CD4-positive, alpha-beta T cell (primary cell): ENCODE measurements around the gene CRYZ. TPM values are rescaled to one million over a fixed set of nuclear protein-coding genes. Genes with fewer than 3 reads are reported as not detected.

Experiments
- ATAC-seq: fragments of 200-7000 bp; cut with Tn5 transposase; one replicate; pipeline ENCODE4 v1.10.0; 2022; ENCODE audit warnings: mild to moderate bottlenecking; ENCODE audit not compliant: poor library complexity
- CTCF ChIA-PET: fragments of 350-600 bp; sonication (Branson Sonifier 250); formaldehyde crosslinking; loops from one replicate; lab custom pipeline; 2021; ENCODE audit warnings: antibody characterized with exemption, inconsistent platforms; lab: Charles Lee
- POLR2A ChIA-PET: fragments of 350-600 bp; sonication (Branson Sonifier 250); formaldehyde crosslinking; loops from one replicate; lab custom pipeline; 2021; ENCODE audit warnings: antibody characterized with exemption, inconsistent platforms; lab: Charles Lee
- DNase-seq, 14 experiments: peaks; one replicate each; pipeline ENCODE4 v3.0.0-alpha.2; 2013 to 2020; ENCODE audit warnings: mixed read lengths in 2 of 14
- H3K27ac ChIP-seq, 2 donors: one replicate each; pipeline versions ENCODE4 v1.5.1 to v1.7.0; 2013; ENCODE audit warnings: low read length in 2 of 2, low read depth in 1 of 2, mild to moderate bottlenecking in 1 of 2
- H3K27me3 ChIP-seq, 2 experiments: 1 replicate in 1 of 2; 2 replicates in 1 of 2; pipeline versions ENCODE4 v1.6.1 to v1.7.0; 2013; ENCODE audit warnings: low read length in 2 of 2, control low read depth in 1 of 2, mild to moderate bottlenecking in 1 of 2, moderate library complexity in 1 of 2; ENCODE audit not compliant: insufficient read depth in 2 of 2, control insufficient read depth in 1 of 2
- H3K36me3 ChIP-seq: one replicate; pipeline ENCODE4 v1.6.1; 2013; ENCODE audit warnings: low read length, control low read depth; ENCODE audit not compliant: insufficient read depth
- H3K4me1 ChIP-seq: one replicate; pipeline ENCODE4 v1.6.1; 2013; ENCODE audit warnings: low read length, control low read depth; ENCODE audit not compliant: insufficient read depth
- H3K4me3 ChIP-seq: one replicate; pipeline ENCODE4 v1.5.1; 2013; ENCODE audit warnings: mild to moderate bottlenecking, low read length, moderate library complexity
- H3K9me3 ChIP-seq, 2 experiments: 1 replicate in 1 of 2; 2 replicates in 1 of 2; pipeline versions ENCODE4 v1.6.1 to v1.7.0; 2013; ENCODE audit warnings: low read length in 2 of 2, mild to moderate bottlenecking in 2 of 2, control low read depth in 1 of 2, moderate library complexity in 1 of 2; ENCODE audit not compliant: control insufficient read depth in 1 of 2, insufficient read depth in 1 of 2
- H3K27ac Mint-ChIP-seq: one replicate; pipeline ENCODE4 v1.8.0; 2020; ENCODE audit warnings: mixed read lengths
- H3K27me3 Mint-ChIP-seq: one replicate; pipeline ENCODE4 v1.8.0; 2021; ENCODE audit warnings: mixed read lengths
- H3K36me3 Mint-ChIP-seq: one replicate; pipeline ENCODE4 v1.8.0; 2021; ENCODE audit warnings: low read depth, mixed read lengths
- H3K4me1 Mint-ChIP-seq: one replicate; pipeline ENCODE4 v1.8.0; 2021; ENCODE audit warnings: low read depth, mixed read lengths
- H3K4me3 Mint-ChIP-seq: one replicate; pipeline ENCODE4 v1.8.0; 2020; ENCODE audit warnings: mild to moderate bottlenecking, mixed read lengths
- H3K9me3 Mint-ChIP-seq: one replicate; pipeline ENCODE4 v1.8.0; 2020; ENCODE audit warnings: mixed read lengths
- intact Hi-C, 2 experiments: fragments of 100-400 bp; cut with DNase I in 1 of 2; cut with micrococcal nuclease in 1 of 2; formaldehyde crosslinking; loops; one replicate each; pipeline versions ENCODE4 v1.15.1 to v1.9.0; 2023 to 2025; cut with DNase I, micrococcal nuclease
- total RNA-seq, 174 experiments: library from RNA in 2 of 174; stranded (reverse) in 2 of 174; gene quantifications; one replicate each; pipeline ENCODE4 v1.2.3 and lab custom pipeline; 2021 to 2026
- TF ChIP-seq, protein P1 (sequence below): fragments of 200-600 bp; IDR thresholded peaks from one replicate; pipeline ENCODE4 v1.8.0; 2022; ENCODE audit warnings: antibody characterized with exemption, mild to moderate bottlenecking

Gene CRYZ
- total RNA-seq, 2 experiments from 2014 or later = 4.6 to 6.2 TPM

GRCh38 chr1:74731399-74732052 lies 1.3 kb downstream of the CRYZ start:
- ATAC-seq (no peak), DNase-seq (no peak)
- Mint-ChIP-seq H3K36me3 (peaks cover 50% of the 10 kb centered on the region), H3K9me3 (no peaks in the 10 kb centered on the region), H3K4me3 (peak overlapping the region; percentile 86), H3K27me3 (no peaks in the 10 kb centered on the region), H3K4me1 (peaks cover 75% of the 10 kb centered on the region), H3K27ac (peak overlapping the region; percentile 88)
- no peaks in the 10 kb centered on the region for H3K9me3 ChIP-seq
- ChIA-PET POLR2A (no interaction called here), CTCF (no interaction called here)
- H3K4me1 ChIP-seq = peaks cover 26% of the 10 kb centered on the region
- no peak overlapping the region for H3K27ac ChIP-seq
- TF ChIP-seq, protein P1, sequence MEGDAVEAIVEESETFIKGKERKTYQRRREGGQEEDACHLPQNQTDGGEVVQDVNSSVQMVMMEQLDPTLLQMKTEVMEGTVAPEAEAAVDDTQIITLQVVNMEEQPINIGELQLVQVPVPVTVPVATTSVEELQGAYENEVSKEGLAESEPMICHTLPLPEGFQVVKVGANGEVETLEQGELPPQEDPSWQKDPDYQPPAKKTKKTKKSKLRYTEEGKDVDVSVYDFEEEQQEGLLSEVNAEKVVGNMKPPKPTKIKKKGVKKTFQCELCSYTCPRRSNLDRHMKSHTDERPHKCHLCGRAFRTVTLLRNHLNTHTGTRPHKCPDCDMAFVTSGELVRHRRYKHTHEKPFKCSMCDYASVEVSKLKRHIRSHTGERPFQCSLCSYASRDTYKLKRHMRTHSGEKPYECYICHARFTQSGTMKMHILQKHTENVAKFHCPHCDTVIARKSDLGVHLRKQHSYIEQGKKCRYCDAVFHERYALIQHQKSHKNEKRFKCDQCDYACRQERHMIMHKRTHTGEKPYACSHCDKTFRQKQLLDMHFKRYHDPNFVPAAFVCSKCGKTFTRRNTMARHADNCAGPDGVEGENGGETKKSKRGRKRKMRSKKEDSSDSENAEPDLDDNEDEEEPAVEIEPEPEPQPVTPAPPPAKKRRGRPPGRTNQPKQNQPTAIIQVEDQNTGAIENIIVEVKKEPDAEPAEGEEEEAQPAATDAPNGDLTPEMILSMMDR = no peak
- no peaks in the 10 kb centered on the region for H3K27me3 ChIP-seq
- intact Hi-C loops = loop anchor here (2.0 to 10.0 kb wide), 3 partner anchors 533 to 993 kb away; partner anchors contain the start of genes FPGT (in 2 of the 2), LRRIQ3 (in 2 of the 2) and ACADM (in 1 of the 2)
- H3K36me3 ChIP-seq = no peaks in the 10 kb centered on the region
- H3K4me3 ChIP-seq = no peak overlapping the region

- intact Hi-C loops = loop anchor here (10.0 kb wide), 2 partner anchors 535 to 995 kb away; partner anchors contain the start of genes ACADM (in 1 of the 2), FPGT (in 1 of the 2) and LRRIQ3 (in 1 of the 2)
- Mint-ChIP-seq H3K9me3 (no peaks in the 10 kb centered on the region), H3K4me1 (peaks cover 66% of the 10 kb centered on the region), H3K4me3 (peak overlapping the region; percentile 11), H3K36me3 (peaks cover 63% of the 10 kb centered on the region), H3K27me3 (no peaks in the 10 kb centered on the region), H3K27ac (peak overlapping the region; percentile 8)
- Histone ChIP-seq H3K4me1 (peaks cover 26% of the 10 kb centered on the region), H3K4me3 (no peak overlapping the region), H3K9me3 (peaks cover 5 to 8% of the 10 kb centered on the region in 2 experiments), H3K27me3 (no peaks in the 10 kb centered on the region), H3K27ac (no peak overlapping the region), H3K36me3 (no peaks in the 10 kb centered on the region)
- TF ChIP-seq, protein P1 = no peak
- no peak for ATAC-seq
- peak in 1 of 14 experiments; percentile 28 for DNase-seq
- ChIA-PET POLR2A (no interaction called here), CTCF (no interaction called here)
These were observed 2.9 kb downstream of the CRYZ start for GRCh38 chr1:74729741-74730478.

DNA sequence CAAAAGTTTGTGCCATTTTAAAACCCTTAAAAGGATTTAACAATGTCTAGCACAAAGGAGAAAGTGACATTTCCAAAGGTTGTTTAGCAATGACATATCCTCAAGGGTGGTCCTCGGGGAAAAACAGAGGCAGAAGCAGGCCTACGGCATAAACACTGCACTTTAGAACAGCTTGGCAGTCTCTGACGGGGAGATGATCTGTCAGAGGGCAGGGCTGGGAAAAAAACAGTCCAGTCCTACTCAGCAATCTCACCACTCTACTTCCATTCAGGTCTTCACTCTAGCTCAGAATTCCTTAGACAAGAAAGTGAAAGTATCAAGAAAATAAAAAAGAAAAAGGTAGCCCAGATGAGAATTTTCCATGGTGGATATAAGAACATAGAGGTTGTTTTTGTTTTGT lies 4.1 kb downstream of the CRYZ start:
- POLR2A ChIA-PET = interaction anchor here (0.7 kb wide), 1 partner anchor 696 kb away, joined by 3 read pairs; no protein-coding TSS in a partner anchor
- CTCF ChIA-PET = interaction anchor here (0.7 kb wide), 1 partner anchor 31 kb away, joined by 3 read pairs; no protein-coding TSS in a partner anchor
- peaks cover 72% of the 10 kb centered on the region for H3K36me3 Mint-ChIP-seq

More for the DNA sequence above, 4.1 kb downstream of the CRYZ start:
- Mint-ChIP-seq H3K27ac (peak overlapping the region; percentile 19), H3K9me3 (no peaks in the 10 kb centered on the region), H3K4me3 (no peak overlapping the region), H3K27me3 (no peaks in the 10 kb centered on the region), H3K4me1 (peaks cover 55% of the 10 kb centered on the region)
- Histone ChIP-seq H3K36me3 (peaks cover 9% of the 10 kb centered on the region), H3K27ac (no peak overlapping the region), H3K27me3 (no peaks in the 10 kb centered on the region), H3K4me1 (peaks cover 16% of the 10 kb centered on the region), H3K4me3 (no peak overlapping the region), H3K9me3 (peaks cover 5 to 8% of the 10 kb centered on the region in 2 experiments)
- intact Hi-C loops = no loop called here
- TF ChIP-seq, protein P1 = no peak
- ATAC-seq = no peak
- DNase-seq = no peak
